ENCODE results near the gene ALDH18A1.
A peak's percentile ranks its signal among the peaks of the same experiment; 100 is the strongest.
"Not testable (repeated sequence)": the region's sequence is repeated elsewhere in the genome, so short reads cannot be mapped to it uniquely, and the experiment has no call there.

ALDH18A1 gene

DNA sequence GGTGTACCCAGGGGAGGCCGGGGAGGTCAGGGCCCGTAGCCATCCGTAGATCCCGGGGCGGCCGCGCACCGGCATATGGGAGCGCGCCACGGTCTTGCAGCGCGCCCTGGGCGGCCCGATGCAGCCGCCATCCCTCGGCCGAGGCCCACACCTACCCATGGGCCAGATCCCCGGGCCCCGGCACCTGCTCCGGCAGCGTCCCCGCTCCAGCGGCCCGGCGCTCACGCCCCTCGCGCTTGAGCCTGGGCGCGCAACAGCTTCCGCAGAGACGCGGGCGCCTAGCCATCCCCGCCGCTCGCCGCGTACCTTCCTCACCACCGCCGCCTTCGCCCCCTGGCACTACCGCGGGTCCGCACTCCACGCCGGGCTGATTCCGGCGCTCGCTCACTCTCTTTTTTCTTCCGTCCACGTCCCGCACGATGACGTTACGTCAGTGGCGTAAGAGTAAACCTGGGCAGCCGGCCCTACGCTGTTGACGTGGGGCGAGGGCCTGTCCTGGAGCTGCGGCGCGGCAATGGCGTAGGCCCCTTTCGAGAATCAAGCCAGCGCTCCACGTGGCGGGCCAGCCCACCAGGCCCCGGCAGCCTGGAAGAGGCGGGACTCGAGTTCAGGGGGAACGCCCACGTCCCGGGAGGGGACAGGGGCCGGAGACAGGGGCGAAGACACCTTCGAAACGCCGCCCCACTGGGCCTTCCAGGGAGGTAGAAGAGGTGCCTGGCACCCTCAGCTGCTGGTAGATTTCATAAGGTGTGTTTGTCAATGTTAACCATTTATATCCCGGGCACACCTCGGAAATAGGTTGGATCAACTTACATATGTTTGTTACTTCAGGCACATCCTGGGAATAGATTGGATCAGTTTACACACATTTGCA lies at the start of gene ALDH18A1:
TSS of gene ALDH18A1 (minus strand) at position 421 of the 874 bp plus-strand sequence. CDS start 3,334 bp downstream, outside the sequence.
- DNase-seq (ENCODE audit: low spot score) = peak; percentile 95

- no peak for DNase-seq (ENCODE audit: low spot score)
Observed at GRCh38 chr10:95698415-95698814, 41.9 kb upstream of the ALDH18A1 start.

DNA sequence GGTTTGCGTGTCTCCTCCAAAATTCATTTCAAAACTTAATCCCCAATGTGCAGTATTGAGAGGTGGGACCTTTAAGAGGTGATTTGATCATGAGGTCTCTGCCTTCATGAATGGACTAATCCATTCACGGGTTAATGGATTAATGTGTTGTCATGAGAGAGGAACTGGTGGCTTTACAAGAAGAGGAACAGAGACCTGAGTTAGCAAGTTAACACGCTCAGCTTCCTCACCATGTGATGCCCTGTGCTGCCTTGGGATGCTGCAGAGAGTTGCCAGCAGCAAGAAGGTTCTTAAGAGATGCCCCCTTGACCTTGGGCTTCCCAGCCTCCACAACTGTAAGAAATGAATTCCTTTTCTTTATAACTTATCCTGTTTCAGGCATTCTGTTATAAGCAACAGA lies 40.9 kb upstream of the ALDH18A1 start:
- DNase-seq (ENCODE audit: low spot score) = no peak

DNA sequence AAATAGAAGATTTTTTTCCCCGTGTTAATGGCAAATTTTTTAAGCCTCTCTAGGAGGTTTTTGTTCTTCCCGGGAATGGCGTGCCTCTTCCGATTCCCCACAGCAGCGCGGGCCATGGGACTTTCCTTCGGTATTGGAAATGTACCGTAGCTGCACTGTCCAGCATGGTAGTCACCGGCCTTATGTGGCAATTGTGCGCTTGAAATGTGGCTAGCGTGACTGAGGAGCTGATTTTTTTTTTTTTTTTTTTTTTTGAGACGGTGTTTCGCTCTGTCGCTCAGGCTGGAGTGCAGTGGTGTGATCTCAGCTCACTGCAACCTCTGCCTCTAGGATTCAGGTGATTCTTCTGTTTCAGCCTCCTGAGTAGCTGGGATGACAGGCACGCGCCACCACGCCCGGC lies 38.2 kb upstream of the ALDH18A1 start:
- DNase-seq (ENCODE audit: low spot score) = no peak

GRCh38 chr10:95693668-95694534 lies 37.4 kb upstream of the ALDH18A1 start, which contains the start of gene TCTN3:
Gene TCTN3, minus strand, starts transcription at chr10:95693927. Its CDS starts 28 bp downstream, at chr10:95693899.
- DNase-seq (ENCODE audit: low spot score) = peak; percentile 99

DNA sequence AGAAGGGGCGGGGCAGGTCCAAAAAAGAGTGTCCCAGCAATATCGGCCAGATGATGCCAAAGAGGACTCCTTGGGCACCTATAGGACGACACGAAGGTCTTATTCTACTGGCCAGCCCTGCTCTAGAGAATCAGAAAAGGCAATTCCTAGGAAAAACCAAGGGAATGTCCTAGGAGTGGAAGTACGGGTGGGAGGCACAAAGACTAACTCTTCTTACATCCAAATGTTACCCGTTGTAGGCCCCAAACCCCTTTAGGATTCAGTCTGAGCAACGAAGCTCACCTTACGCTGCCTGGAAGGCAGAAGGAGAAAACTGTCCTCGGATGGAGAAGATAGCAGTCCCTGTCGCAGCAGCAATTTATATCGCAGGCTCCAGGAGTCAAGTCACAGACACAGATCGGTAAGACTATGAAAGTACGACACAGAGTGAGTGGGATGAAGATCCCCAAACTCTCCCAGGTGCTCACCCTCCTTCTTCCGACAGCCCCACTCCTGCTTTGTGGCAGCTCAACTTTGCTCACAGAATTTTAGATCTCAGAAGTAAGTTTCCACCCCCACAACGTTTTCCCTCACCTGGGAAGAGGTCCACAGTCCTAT lies 36.7 kb upstream of the ALDH18A1 start:
- peak; percentile 19 for DNase-seq (ENCODE audit: low spot score)

DNA sequence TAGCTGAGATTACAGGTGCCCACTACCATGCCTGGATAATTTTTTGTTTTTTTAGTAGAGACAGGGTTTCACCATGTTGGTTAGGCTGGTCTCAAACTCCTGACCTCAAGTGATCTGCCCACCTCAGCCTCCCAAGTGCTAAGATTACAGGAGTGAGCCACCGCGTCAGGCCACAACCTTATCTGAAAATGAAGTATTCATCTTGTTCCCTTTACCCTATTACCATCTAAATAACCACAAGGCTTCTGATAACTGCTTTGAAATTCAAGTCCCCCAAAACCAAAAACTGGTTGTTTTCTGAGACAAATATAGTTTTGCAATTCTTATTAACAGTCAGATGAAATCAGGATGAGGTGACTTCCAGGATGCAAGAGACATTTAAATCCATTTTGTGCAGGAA lies 34.8 kb upstream of the ALDH18A1 start:
- DNase-seq (ENCODE audit: low spot score) = no peak

- DNase-seq (ENCODE audit: low spot score) = no peak
Observed at GRCh38 chr10:95688648-95689047, 32.1 kb upstream of the ALDH18A1 start.

- no peak for DNase-seq (ENCODE audit: low spot score)
Observed at GRCh38 chr10:95683966-95684365, 27.5 kb upstream of the ALDH18A1 start.

DNA sequence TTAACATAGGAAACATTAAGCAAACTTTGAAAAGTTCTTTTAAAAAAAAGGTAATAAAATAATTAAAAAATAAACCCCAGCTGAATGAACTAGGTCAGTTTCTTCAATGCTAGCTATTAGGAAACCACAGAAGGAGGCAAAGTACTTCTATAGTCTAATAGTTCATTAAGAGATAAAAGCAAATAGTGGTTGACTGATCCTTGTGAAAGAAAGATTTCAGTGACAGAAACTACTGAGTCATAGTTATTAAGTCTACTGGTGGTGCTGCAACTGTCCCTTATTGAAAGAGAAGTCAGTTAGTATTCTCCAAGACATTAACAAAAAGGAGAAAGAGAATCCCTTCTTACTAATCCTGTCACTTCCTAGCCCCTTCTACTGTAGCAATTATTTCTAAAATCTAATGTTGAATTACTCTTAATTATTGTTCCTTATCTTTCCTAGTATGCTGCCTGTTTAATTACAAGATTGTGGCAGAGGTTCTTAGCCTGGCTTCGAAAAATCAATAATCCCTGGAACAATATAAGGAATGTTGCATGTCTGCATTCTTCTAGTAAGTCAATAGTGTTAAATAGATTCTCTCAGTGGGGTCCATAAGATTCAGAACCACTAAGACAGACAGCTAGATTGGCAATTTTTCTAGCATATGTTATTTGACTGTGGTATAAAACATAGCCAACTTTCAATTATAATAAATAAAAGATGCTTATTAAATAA lies 19.0 kb upstream of the ALDH18A1 start:
- DNase-seq (ENCODE audit: low spot score) = no peak

- DNase-seq (ENCODE audit: low spot score) = no peak
Observed at GRCh38 chr10:95674643-95675042, 18.1 kb upstream of the ALDH18A1 start.

DNA sequence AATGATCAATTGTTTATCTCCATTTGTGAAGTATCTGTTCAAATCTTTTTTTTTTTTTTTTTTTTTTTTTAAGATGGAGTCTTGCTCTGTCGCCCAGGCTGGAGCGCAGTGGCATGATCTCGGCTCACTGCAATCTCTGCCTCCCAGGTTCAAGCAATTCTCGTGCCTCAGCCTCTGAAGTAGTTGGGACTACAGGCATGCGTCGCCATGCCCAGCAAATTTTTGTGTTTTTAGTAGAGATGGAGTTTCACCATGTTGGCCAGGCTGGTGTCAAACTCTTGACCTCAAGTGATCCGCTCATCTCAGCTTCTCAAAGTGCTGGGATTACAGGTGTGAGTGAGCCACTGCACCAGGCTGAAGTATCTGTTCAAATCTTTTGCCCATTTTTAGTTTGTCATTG lies 16.1 kb upstream of the ALDH18A1 start:
- DNase-seq (ENCODE audit: low spot score) = not testable (repeated sequence)

DNA sequence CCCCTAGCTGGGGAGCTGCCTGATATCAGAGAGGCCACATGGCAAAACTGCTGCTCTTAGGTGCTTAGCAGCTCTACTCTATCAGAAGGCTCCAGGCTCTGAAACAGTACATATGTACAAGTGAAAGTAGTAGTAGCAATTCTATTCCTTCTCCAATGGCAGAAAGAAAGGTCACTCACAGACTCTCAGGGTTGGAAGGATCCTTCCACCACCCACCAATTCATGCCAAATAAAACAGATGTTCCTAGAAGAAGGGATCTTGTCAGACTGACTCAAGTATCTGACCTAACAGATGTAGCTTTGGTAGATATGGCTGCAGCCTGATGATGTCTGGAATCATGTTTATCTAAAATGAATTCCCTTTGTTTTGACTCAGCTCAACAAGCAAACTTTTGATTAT lies 8.0 kb upstream of the ALDH18A1 start:
- DNase-seq (ENCODE audit: low spot score) = no peak

DNA sequence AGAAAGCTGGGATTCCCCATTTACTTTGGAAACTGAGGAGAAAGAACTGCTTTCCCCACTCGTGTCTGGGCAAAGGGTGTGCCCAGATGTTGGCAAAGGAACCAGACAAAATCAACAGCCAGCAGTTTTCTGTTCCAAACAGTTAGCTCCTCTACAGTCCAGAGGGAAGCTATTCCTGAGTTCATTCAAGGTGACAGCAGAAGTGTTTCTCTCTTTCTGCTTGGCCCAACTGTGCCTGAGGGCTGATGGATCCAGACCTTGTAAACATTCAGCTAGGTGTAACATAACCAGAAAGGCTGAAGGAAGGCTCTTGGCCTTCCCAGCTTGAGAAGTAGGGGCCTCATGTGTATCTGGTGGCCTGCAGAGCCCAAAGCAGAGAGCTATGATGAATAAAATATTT lies 7.0 kb upstream of the ALDH18A1 start:
- no peak for DNase-seq (ENCODE audit: low spot score)

GRCh38 chr10:95661818-95662217 lies 5.3 kb upstream of the ALDH18A1 start:
- no peak for DNase-seq (ENCODE audit: low spot score)

DNA sequence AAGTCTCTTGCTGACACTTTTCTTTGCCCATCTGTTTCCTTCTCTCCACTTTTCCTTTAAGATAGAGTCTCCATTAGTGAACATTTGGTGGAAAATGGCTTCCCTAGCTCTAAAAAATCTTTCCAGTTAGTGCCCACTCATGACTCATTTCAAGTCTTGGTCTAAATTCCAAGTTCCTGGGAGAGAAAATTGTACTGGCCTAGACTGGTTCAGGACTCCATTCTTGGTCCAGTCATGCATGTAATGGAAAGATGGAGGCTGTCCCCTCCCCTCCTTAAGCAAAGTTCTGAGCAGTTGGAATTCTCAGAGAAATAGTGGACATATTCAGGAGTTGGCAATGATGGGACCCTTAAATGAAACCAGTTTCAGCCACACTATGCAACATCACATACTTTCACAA lies 3.8 kb upstream of the ALDH18A1 start:
- peak; percentile 58 for DNase-seq (ENCODE audit: low spot score)

- DNase-seq (ENCODE audit: low spot score) = no peak
Observed at GRCh38 chr10:95657250-95657649, 739 bp upstream of the ALDH18A1 start.

GRCh38 chr10:95655571-95656290 lies 780 bp downstream of the ALDH18A1 start:
- no peak for DNase-seq (ENCODE audit: low spot score)

DNA sequence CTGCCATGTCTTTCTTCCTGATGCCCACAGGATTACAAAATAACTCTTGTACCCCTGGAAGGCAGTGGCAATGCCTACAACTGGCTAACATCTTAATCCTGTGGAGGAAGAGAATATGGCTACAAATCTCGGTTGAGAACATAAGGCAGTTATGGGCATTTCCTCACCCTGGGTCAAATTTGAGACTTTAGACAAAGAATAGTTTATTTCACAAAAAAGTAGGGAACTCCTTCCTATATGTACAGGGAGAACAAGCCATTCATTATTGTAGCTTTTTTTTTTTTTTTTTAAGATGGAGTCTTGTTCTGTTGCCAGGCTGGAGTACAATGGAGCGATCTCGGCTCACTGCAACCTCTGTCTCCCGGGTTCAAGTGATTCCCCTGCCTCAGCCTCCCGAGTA lies 2.6 kb downstream of the ALDH18A1 start:
- DNase-seq (ENCODE audit: low spot score) = no peak

DNA sequence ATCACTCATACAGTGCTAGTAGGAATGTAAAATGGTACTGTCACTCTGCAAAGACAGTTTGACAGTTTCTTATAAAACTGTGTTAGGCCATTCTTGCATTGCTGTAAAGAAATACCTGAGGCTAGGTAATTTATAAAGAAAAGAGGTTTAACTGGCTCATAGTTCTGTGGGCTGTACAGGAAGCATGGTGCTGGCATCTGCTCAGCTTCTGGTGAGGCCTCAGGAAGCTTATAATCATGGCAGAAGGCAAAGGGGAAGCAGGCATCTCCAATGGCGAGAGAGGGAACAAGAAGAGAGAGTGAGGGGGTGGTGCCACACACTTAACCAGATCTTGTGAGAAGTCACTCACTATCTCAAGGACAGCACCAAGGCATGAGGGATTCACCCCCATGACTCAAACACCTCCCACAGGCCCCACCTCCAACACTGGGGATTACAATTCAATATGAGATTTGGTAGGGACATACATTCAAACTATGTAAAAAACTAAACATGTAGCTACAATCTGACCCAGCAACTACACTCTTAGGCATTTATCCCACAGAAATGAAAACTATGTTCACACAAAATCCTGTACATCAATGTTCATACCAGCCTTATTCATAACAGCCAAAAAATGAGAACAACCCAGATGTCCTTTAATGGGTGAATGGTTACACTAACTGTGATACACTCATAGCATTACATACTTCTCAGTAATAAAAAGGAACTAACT lies 5.0 kb downstream of the ALDH18A1 start:
- DNase-seq (ENCODE audit: low spot score) = no peak
